Effector memory CD8-positive, alpha-beta T cell (primary cell): ENCODE data around the gene FZD8.
A peak's percentile ranks its signal among the peaks of the same experiment; 100 is the strongest.
"Not testable (repeated sequence)": the region's sequence is repeated elsewhere in the genome, so short reads cannot be mapped to it uniquely, and the experiment has no call there.

ENCODE experiments used
- ATAC-seq: fragments of 150-1000 bp; cut with Tn5 transposase; replicated peaks from 2 replicates; pipeline ENCODE4 v1.10.0; 2021; ENCODE audit warnings: mild to moderate bottlenecking, moderate library complexity
- DNase-seq, 3 experiments: peaks; one replicate each; pipeline ENCODE4 v3.0.0; 2021
- H3K27ac Mint-ChIP-seq, 2 donors: one replicate each; pipeline ENCODE4 v1.8.0; 2022; ENCODE audit warnings: mild to moderate bottlenecking in 2 of 2, mixed read lengths in 2 of 2, moderate library complexity in 2 of 2
- H3K27me3 Mint-ChIP-seq, 2 donors: one replicate each; pipeline ENCODE4 v1.8.0; 2022; ENCODE audit warnings: mixed read lengths in 2 of 2
- H3K36me3 Mint-ChIP-seq: one replicate; pipeline ENCODE4 v1.8.0; 2022; ENCODE audit warnings: mild to moderate bottlenecking, moderate library complexity, mixed read lengths; ENCODE audit not compliant: insufficient read depth
- H3K4me1 Mint-ChIP-seq, 2 donors: one replicate each; pipeline ENCODE4 v1.8.0; 2022; ENCODE audit warnings: low read depth in 2 of 2, mixed read lengths in 2 of 2
- H3K4me3 Mint-ChIP-seq, 2 donors: one replicate each; pipeline ENCODE4 v1.8.0; 2022; ENCODE audit warnings: mild to moderate bottlenecking in 2 of 2, mixed read lengths in 2 of 2, moderate library complexity in 2 of 2
- H3K9me3 Mint-ChIP-seq, 2 donors: one replicate each; pipeline ENCODE4 v1.8.0; 2022; ENCODE audit warnings: mixed read lengths in 2 of 2
- total RNA-seq, 9 experiments: gene quantifications; one replicate each; lab custom pipeline; 2026; lab: John Stamatoyannopoulos, UW

The FZD8 gene, protein sequence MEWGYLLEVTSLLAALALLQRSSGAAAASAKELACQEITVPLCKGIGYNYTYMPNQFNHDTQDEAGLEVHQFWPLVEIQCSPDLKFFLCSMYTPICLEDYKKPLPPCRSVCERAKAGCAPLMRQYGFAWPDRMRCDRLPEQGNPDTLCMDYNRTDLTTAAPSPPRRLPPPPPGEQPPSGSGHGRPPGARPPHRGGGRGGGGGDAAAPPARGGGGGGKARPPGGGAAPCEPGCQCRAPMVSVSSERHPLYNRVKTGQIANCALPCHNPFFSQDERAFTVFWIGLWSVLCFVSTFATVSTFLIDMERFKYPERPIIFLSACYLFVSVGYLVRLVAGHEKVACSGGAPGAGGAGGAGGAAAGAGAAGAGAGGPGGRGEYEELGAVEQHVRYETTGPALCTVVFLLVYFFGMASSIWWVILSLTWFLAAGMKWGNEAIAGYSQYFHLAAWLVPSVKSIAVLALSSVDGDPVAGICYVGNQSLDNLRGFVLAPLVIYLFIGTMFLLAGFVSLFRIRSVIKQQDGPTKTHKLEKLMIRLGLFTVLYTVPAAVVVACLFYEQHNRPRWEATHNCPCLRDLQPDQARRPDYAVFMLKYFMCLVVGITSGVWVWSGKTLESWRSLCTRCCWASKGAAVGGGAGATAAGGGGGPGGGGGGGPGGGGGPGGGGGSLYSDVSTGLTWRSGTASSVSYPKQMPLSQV
- 0.49 to 2.5 (median 1.3) reads per million in 9 experiments for total RNA-seq

DNA sequence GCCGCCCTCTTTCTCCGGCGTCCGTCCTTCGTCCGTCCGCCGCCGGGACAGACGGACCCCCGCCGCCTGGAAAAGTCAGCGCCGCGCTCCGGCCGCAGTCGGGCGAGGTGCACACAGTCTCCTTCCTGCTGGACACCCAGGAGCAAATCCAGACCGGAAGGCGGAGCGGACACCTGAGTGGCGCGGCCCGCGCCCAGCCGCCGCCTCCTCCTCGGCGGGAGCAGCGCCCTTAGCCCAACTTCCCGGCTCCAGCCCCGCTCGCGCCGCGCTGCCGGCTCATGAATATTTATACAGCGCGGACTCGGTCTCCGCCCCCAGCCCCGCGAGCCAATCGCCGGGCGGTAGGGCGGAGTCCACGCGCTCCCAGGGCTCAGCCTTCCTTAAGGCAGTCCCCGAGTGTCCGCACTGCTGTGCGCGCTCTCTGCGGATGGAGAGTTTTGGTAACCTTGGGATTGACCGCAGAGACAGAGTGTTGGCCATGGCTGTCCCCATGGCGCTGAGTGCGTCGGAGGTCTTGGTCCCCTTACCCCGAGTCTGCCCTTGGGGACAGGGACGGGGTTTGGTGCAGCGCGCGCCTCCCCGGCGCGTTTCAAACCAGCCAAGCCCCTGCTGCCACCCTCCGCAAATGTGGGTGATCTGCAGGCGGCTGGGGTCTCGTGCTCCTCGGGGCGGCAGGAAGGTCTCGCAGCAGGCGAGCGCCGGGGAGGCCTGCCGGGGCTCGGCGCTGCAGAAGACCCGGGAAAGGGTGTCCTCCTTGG lies at the start of gene FZD8:
FZD8 (minus strand) TSS at position 262 of the 758 bp plus-strand sequence. CDS start 867 bp downstream, outside the sequence.
- ATAC-seq (peak; percentile 79), DNase-seq (peak; percentile 37 to 49 (median 44))
- Mint-ChIP-seq H3K36me3 (no peaks in the 10 kb centered on the region), H3K4me3 (peak within 1 kb of the TSS; percentile 78 to 83), H3K27me3 (peaks cover 17 to 28% of the 10 kb centered on the region in 2 donors), H3K4me1 (peaks cover 15 to 26% of the 10 kb centered on the region in 2 donors), H3K27ac (peak within 1 kb of the TSS; percentile 44 to 52), H3K9me3 (no peaks in the 10 kb centered on the region)

DNA sequence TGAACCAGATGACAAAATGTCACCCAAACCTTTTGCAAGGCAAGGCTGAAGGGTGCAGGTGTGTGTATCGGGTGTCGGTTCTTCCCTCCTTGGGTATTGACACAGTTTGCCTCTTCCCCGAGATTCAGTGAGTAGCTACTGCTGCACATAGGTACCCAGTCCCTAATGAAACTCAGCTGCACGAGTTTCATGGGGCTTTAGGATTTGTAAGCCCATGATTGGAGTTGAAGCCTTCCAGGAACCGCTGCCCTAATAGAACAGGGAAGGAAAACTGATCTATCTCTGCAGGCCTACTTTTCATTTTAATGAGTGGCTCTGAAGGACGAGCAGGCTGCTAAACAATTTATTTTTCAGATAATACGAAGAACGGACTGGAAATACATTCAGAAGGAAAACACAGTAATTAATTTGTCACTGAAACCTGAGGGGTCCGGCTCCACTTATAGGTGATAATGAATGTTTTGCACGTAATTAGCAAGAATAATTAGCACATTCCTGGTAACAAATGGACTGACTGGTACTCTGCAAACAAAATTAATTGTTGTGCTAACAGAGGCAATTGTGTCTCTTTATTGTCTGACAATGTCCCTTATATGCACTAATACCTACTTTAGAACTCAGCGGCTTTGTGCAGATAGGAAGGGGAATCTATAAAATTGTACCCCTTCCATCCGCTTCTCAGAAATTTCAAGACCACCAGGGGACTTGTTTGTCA lies 49.6 kb upstream of the FZD8 start:
- no peak for ATAC-seq
- H3K4me1 Mint-ChIP-seq = no peaks in the 10 kb centered on the region
- H3K4me3 Mint-ChIP-seq = no peak overlapping the region
- H3K27ac Mint-ChIP-seq = no peak overlapping the region
- H3K27me3 Mint-ChIP-seq = peaks cover 0 to 25% of the 10 kb centered on the region in 2 donors
- DNase-seq = no peak
- H3K9me3 Mint-ChIP-seq = peaks cover 0 to 5% of the 10 kb centered on the region in 2 donors
- no peaks in the 10 kb centered on the region for H3K36me3 Mint-ChIP-seq

DNA sequence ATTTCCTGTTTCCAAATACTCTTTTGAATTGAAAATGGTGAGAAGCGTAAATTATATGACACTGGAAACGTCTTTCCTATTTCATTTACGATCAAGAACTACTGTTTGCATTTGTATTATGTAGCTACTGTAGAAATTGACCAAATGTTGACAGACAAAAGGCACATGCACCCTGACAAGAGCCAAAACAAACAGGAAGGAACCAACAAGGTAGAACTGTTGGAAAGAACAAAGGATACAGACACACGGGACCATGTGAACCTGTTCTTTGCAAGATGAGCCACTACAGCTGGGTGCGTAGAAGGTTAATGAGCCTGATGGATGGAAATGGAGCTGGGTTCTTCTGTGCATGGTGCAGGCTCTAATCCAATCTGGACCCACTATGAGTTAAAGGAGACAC lies 48.4 kb upstream of the FZD8 start:
- H3K36me3 Mint-ChIP-seq = no peaks in the 10 kb centered on the region
- no peak overlapping the region for H3K27ac Mint-ChIP-seq
- DNase-seq = no peak
- no peaks in the 10 kb centered on the region for H3K4me1 Mint-ChIP-seq
- no peak for ATAC-seq
- peaks cover 0 to 5% of the 10 kb centered on the region in 2 donors for H3K9me3 Mint-ChIP-seq
- H3K27me3 Mint-ChIP-seq = peaks cover 0 to 28% of the 10 kb centered on the region in 2 donors
- no peak overlapping the region for H3K4me3 Mint-ChIP-seq

DNA sequence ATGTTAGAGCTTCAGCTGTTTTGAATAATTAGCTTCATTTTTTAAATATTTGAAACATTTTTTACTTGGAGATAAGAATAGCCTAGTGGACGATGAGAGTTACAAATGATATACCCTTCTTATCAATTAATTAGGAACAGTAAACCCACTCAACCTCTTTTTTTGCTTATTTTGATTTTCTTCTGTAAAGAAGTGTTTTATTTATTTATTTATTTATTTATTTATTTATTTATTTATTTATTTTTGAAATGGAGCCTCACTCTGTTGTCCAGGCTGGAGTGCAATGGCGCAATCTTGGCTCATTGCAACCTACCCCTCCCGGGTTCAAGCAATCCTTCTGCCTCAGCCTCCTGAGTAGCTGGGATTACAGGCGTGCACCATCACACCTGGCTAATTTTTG lies 43.8 kb upstream of the FZD8 start:
- not testable (repeated sequence) for H3K36me3 Mint-ChIP-seq, H3K4me3 Mint-ChIP-seq, H3K9me3 Mint-ChIP-seq, H3K4me1 Mint-ChIP-seq, ATAC-seq, DNase-seq, H3K27ac Mint-ChIP-seq
- peaks cover 0 to 23% of the 10 kb centered on the region in 2 donors for H3K27me3 Mint-ChIP-seq

DNA sequence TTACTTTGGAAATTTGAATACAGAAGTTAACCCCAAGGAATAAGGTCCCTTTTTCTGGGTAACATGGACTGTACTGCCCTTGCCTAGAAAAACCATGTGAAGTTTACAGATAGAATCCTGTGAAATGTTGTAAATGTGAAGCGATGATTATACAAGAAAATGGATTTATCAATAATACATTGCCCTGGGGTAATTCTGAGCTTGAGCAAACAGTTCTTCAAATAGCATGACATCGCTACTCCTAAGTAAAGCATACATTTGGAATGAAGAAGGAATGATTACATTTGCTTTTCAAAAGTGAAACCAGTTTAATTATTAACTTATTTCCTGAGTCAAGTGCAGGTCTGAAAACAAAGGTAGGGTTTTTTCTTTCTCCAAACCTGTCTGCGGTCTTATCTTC lies 43.3 kb upstream of the FZD8 start:
- Mint-ChIP-seq H3K4me1 (no peaks in the 10 kb centered on the region), H3K36me3 (no peaks in the 10 kb centered on the region), H3K4me3 (no peak overlapping the region), H3K27ac (no peak overlapping the region), H3K9me3 (peaks cover 0 to 5% of the 10 kb centered on the region in 2 donors), H3K27me3 (peaks cover 0 to 18% of the 10 kb centered on the region in 2 donors)
- ATAC-seq = no peak
- DNase-seq = no peak

DNA sequence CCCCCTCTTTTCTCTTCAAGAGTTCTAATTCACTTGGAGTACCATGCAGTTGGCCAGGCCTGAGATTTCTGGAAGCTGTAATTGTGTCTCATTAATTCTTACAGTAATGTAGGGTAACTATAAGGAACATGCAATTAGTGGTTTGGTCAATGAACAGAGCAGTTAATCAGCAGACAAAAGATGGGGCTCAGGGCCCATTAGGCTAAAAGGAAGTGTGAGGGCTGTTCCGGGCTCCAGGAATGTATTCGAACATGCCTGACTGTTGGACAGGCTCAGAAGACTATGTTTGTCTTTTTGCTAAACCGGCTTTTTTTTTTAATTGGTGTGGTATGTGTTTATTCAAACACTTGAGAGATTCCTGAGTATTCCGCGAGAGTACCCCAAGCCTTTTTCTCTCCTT lies 42.5 kb upstream of the FZD8 start:
- Mint-ChIP-seq H3K27me3 (peaks cover 0 to 12% of the 10 kb centered on the region in 2 donors), H3K36me3 (no peaks in the 10 kb centered on the region), H3K4me3 (no peak overlapping the region), H3K9me3 (peaks cover 0 to 5% of the 10 kb centered on the region in 2 donors), H3K4me1 (no peaks in the 10 kb centered on the region), H3K27ac (no peak overlapping the region)
- no peak for DNase-seq
- ATAC-seq = no peak

DNA sequence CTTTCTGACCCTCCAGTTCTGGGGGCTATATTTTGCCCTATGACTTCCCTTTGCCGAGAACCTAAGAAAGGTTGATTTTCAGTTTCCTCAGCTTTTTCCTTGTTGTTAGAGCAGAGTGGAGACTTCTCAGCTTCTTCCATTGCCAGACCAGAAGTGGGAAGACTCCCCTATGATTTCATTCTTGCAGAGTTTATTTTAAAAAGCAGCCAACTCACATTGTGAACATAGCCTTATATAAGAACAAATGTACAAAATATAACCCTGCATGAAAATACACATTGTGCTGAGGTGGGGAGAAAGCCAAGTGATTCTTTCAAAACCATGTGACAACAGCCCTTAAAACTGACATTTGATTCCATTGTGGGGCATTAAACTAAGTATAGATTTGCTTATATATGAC lies 33.8 kb upstream of the FZD8 start:
- ATAC-seq (no peak), DNase-seq (no peak)
- Mint-ChIP-seq H3K9me3 (no peaks in the 10 kb centered on the region), H3K27me3 (peaks cover 6 to 11% of the 10 kb centered on the region in 2 donors), H3K36me3 (no peaks in the 10 kb centered on the region), H3K27ac (no peak overlapping the region), H3K4me1 (no peaks in the 10 kb centered on the region), H3K4me3 (no peak overlapping the region)

DNA sequence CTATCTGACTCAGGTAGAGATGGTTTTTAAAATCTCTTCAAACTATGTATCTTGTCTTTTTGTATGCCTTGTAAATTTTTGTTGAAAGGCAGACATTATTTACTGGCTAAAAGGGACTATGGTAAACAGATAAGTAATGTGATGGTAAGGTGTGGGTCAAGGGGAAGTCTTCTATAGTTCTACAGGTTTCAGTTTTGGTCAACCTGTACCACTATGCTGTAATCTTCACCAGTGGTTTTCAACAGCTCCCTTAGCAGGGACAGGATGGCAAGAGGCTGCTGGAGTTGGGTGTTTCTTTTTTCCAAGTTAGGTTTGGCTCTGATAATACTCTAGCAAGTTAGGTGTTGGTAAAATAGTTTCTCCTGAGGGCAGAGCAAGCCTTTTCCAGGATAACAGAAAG lies 32.7 kb upstream of the FZD8 start:
- Mint-ChIP-seq H3K4me3 (no peak overlapping the region), H3K36me3 (no peaks in the 10 kb centered on the region), H3K27me3 (peaks cover 12 to 20% of the 10 kb centered on the region in 2 donors), H3K27ac (no peak overlapping the region), H3K4me1 (no peaks in the 10 kb centered on the region), H3K9me3 (peaks cover 0 to 7% of the 10 kb centered on the region in 2 donors)
- ATAC-seq (no peak), DNase-seq (no peak)

DNA sequence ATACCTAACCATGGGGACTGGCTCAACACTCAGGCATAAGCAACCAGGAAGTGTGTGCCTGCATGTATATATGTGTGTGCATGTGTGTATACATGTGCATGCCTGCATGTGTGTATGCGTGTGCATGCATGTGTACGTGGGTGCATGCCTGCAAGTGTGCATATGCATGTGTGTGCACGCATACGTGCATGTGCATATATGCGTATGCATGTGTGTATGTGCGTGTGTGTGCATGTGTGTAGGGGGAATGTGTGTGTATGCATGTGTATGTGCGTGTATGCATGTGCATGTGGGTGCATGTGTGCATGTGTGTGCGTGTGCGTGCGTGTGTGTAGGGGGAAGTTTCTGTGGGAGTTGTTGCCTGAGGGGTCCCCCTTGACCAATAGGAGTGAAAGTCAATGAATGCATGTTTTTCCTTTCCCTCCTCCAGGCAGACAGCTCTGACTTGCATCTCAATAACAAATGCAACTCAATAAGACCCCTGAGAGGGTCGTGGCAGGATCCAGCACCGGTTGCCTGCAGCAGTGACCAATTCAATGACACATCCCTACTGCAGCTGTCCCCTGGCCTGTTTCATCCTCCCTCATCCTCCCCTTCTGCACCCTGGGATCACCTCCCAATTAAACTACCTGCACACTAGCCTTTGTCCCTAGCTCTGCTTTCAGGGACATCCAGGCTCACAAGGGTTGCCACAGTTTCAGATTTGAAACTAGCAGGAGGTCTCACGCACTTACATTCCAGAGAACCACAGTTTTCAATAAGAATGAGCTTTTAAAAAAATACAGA lies 27.0 kb upstream of the FZD8 start:
- DNase-seq (no peak), ATAC-seq (no peak)
- Mint-ChIP-seq H3K4me3 (no peak overlapping the region), H3K36me3 (no peaks in the 10 kb centered on the region), H3K4me1 (no peaks in the 10 kb centered on the region), H3K27me3 (peaks cover 10 to 20% of the 10 kb centered on the region in 2 donors), H3K9me3 (peaks cover 17 to 27% of the 10 kb centered on the region in 2 donors), H3K27ac (no peak overlapping the region)

DNA sequence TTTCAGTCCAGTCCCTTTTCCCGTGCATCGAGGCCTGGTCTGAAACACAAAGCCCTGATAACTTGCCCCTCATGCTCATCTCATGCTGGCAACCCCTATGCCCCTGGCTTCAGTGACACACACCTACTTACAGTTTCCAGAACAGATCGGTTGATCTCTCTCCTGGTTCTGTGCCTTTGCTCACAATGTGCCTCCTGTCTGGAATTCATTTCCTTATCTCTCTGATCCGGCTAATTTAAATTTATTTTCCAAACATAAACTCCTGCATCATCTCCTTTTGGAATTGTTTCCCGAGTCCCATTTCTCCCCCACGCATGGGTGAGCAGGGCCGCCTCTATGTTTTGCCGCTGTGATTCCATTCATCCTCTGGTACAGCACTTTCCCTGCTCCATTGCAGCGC lies 25.9 kb upstream of the FZD8 start:
- DNase-seq (no peak), ATAC-seq (no peak)
- H3K4me1 Mint-ChIP-seq = no peaks in the 10 kb centered on the region
- no peaks in the 10 kb centered on the region for H3K36me3 Mint-ChIP-seq
- peaks cover 15 to 20% of the 10 kb centered on the region in 2 donors for H3K27me3 Mint-ChIP-seq
- H3K9me3 Mint-ChIP-seq = peaks cover 17 to 27% of the 10 kb centered on the region in 2 donors
- H3K4me3 Mint-ChIP-seq = no peak overlapping the region
- H3K27ac Mint-ChIP-seq = no peak overlapping the region

DNA sequence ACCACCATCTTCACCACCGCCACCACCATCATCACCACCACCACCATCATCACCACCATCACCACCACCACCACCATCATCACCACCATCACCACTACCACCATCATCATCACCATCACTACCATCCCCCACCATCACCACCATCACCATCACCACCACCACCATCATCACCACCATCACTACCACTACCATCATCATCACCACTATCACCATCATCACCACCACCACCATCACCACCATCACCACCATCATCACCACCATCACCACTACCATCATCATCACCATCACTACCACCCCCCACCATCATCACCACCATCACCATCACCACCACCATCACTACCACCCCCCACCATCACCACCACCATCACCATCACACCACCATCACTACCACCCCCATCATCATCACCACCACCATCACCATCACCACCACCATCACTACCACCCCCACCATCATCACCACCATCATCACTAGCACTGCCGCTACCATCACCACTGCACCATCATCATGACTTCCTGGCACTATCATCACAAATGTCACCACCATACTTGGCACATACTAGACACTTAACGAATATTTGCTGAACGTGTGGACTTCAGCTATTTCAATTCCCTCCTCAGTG lies 25.3 kb upstream of the FZD8 start:
- Mint-ChIP-seq H3K27ac (no peak overlapping the region), H3K4me3 (no peak overlapping the region)

DNA sequence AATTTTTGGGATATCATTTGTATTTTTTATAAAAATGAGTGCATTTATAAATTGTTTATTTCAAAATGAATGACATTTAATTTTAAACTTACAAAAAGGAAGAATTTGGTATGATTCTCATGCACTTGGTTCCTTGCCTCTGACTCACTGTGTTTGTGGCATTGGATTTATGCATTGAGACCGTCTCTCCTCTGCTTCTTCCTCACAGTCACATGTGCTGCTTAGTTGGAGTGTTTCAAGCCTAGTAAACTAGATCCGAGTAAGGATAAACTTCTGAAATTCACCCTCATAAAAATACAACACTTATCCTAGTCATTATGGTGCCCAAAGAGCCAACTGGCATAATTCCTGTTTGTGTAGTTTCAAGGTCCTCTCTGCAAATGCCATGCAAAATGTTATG lies 19.1 kb upstream of the FZD8 start:
- peaks cover 20 to 33% of the 10 kb centered on the region in 2 donors for H3K27me3 Mint-ChIP-seq
- no peak overlapping the region for H3K4me3 Mint-ChIP-seq
- no peak for ATAC-seq
- no peaks in the 10 kb centered on the region for H3K4me1 Mint-ChIP-seq
- no peak for DNase-seq
- no peaks in the 10 kb centered on the region for H3K36me3 Mint-ChIP-seq
- no peaks in the 10 kb centered on the region for H3K9me3 Mint-ChIP-seq
- no peak overlapping the region for H3K27ac Mint-ChIP-seq

More for the DNA sequence above, 25.3 kb upstream of the FZD8 start:
- ATAC-seq (no peak), DNase-seq (no peak)
- Mint-ChIP-seq H3K9me3 (peaks cover 17 to 27% of the 10 kb centered on the region in 2 donors), H3K4me1 (no peaks in the 10 kb centered on the region), H3K36me3 (no peaks in the 10 kb centered on the region), H3K27me3 (peaks cover 15 to 18% of the 10 kb centered on the region in 2 donors)
